NCI-H748 (cell line): ENCODE measurements around the gene RPH3AL.
"Not testable (repeated sequence)": the region's sequence is repeated elsewhere in the genome, so short reads cannot be mapped to it uniquely, and the experiment has no call there.

Experiments
- DNase-seq: peaks from one replicate; lab custom pipeline; 2025; ENCODE audit not compliant: unreplicated experiment; lab: John Stamatoyannopoulos, UW

The RPH3AL gene

DNA sequence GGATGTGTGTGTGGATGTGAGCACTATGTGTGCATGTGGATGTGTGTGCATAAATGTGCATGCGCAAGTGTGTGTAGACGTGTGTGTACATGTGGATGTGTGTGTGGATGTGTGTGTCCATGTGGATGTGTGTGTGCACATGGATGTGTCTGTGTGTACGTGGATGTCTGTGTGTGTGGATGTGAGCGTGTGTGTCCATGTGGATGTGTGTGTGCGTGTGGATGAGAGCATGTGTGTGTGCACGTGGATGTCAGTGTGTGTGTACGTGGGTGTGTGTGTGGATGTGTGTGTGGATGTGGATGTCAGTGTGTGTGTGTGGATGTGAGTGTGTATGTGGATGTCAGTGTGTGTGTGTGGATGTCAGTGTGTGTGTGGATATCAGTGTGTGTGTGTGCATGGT lies 107.6 kb downstream of the RPH3AL start:
- no peak for DNase-seq

DNA sequence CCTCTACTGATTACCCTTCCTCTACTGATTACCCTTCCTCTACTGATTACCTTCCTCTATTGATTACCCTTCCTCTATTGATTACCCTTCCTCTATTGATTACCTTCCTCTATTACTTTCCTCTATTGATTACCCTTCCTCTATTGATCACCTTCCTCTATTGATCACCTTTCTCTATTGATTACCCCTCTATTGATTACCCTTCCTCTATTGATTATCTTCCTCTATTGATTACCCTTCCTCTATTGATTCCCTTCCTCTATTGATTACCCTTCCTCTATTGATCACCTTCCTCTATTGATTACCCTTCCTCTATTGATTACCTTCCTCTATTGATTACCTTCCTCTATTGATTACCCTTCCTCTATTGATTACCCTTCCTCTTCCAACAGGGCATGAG lies 108.7 kb downstream of the RPH3AL start:
- not testable (repeated sequence) for DNase-seq

DNA sequence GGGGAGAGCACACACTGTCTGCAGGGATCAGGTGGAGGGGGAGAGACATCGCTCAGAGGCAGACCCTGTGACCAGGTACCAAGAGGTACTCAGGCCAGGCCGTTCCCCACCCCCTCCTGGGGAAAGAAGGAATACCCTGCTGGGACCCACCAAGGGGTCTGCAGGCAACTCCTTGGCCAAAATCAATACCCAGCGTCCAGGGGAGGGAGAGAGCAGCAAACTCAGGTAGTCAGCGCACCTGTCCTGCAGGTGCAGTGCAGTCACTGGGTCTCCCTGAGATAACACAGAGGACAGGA lies 113.7 kb downstream of the RPH3AL start:
- no peak for DNase-seq

DNA sequence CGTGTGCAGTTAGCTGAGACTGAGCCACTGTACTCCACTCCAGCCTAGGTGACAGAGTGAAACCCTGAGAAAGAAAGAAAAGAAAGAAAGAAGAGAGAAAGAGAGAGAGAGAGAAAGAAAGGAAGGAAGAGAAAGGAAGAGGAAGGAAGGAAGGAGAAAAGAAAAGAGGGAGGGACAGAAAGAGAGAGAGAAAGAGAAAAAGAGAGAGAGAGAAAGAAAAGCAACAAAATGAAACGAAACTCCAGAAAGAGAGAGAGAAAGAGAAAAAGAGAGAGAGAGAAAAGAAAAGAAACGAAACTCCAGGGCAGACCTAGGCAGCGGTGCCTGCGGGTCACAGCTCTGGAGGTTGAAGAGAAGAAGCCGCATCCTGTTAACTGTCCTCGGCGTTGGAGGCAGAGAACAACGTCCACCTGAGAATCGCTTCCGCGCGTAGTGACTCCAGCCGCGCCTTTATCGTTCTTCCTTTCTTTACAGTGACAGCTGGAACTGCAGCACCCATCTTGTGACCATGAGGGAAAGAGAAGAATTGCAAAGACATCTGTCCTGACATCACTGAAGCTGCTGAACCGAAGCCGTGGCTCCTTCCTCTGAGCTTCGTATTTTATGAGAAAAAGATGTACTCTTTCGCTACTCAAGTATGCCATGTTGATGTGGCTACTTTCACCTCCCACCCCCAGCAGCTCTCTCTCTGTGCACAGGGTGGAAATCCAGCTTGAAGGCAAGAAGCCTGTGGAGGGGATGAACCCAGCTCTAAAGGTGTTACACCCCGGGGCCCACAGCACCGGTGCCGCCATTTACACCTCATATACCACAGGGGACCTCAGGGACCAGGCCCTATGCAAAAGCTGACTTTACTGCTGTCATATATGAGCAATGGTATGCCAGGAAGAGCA lies 114.3 kb downstream of the RPH3AL start:
- no peak for DNase-seq

DNA sequence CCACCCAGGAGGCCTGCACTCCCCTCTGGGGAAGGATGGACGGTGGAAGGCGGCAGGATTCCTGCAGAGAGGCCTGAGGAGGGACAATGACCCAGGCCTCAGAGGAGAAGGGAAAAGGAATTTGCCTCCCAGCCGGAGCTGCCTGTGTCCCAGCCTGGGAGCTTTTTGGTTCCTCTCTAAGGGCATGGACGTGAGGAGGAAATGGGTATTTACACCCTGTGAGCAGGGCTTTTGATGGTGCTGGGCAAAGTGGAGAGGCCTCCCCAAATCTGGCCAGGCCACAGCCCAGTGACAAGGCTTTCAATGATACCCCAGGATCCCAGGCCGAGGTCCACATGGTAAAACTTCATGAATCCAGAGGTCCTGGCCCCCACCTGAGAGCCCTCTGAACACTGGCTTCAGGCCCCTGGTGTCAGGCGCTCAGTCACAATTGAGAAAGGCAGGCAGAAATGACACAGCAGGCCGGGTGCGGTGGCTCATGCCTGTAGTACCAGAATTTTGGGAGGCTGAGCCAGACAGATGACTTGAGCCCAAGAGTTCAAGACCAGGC lies 115.1 kb downstream of the RPH3AL start:
- no peak for DNase-seq

DNA sequence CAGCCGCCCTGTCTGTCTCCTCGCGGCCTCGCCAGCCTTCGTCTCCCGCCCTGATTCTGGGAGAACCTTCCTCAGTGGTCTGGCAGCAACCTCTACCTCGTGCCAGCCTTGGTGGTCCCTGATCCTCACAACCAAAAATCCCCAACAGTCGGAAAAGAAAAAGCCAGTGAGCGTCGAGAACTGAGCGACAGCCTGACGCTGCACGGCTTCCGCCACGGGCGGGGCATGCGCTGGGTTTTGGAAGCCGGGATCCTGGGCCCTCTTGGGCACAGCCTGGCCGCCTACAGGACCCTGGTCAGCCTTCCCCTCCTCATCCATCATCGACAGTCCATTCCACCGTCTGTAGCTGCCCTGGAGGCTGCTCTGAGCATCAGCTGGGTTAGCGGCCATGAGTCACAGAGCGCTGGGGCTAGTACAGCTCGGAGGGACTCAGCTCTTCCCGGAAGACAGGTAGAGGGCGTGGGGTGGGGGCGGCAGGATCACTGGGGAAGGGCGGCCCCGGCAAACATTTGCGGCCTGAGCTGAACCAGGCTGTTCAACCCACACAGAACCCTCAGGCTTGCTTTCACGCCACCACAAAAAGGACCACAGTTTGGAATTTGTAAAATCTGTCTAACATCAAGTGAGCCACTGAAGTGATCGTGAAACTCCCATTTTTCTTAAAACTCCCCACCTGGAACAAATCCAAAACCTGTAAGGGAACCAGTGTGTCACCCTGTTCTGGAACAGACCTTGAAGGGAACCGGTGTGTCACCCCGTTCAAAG lies 115.8 kb downstream of the RPH3AL start:
- DNase-seq: no peak

DNA sequence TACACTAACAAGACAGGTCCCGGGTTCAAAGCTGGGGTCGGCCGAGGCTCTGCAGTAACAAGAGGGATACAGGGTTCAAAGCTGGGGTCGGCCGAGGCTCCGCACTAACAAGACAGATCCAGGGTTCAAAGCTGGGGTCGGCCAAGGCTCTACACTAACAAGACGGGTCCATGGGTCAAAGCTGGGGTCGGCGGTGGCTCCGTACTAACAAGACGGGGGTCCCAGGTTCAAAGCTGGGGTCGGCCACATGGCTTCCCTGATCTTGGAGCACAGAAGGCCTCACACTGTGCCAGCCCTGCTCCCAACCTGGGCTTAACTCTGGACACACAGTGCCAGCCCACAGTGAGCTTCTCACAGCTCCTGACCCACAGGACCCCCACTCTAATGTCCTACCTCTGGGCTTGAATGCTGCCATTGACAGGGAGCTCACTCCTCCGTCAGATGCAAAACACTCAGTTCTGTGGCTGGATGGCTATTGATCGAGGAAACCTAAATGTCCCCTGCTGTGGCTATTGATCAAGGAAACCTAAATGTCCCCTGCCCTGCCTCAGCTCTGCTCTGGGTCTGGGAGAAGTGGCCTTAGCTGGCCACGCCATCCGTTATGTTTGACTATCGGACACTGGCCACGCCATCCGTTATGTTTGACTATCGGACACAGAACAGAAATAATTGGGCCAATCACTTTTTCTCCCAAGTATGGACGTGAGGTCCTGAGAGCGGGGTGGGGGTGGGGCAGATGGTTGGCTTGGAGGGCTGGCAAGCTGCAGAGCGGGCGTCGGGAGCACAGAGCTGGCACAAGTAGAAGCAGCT lies 116.6 kb downstream of the RPH3AL start:
- no peak for DNase-seq

DNA sequence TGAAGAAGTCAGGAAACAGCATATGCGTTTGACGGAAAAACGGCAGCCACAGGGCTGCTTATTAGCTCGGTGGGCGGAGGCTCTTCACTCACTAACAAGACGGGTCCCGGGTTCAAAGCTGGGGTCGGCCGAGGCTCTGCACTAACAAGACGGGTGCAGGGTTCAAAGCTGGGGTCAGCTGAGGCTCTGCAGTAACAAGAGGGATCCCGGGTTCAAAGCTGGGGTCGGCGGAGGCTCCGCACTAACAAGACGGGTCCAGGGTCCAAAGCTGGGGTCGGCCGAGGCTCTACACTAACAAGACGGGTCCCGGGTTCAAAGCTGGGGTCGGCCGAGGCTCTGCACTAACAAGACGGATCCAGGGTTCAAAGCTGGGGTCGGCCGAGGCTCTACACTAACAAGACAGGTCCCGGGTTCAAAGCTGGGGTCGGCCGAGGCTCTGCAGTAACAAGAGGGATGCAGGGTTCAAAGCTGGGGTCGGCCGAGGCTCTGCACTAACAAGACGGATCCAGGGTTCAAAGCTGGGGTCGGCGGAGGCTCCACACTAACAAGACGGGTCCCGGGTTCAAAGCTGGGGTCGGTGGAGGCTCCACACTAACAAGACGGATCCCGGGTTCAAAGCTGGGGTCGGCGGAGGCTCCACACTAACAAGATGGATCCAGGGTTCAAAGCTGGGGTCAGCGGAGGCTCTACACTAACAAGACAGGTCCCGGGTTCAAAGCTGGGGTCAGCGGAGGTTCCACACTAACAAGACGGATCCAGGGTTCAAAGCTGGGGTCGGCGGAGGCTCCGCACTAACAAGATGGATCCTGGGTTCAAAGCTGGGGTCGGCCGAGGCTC lies 117.4 kb downstream of the RPH3AL start:
- DNase-seq: not testable (repeated sequence)

DNA sequence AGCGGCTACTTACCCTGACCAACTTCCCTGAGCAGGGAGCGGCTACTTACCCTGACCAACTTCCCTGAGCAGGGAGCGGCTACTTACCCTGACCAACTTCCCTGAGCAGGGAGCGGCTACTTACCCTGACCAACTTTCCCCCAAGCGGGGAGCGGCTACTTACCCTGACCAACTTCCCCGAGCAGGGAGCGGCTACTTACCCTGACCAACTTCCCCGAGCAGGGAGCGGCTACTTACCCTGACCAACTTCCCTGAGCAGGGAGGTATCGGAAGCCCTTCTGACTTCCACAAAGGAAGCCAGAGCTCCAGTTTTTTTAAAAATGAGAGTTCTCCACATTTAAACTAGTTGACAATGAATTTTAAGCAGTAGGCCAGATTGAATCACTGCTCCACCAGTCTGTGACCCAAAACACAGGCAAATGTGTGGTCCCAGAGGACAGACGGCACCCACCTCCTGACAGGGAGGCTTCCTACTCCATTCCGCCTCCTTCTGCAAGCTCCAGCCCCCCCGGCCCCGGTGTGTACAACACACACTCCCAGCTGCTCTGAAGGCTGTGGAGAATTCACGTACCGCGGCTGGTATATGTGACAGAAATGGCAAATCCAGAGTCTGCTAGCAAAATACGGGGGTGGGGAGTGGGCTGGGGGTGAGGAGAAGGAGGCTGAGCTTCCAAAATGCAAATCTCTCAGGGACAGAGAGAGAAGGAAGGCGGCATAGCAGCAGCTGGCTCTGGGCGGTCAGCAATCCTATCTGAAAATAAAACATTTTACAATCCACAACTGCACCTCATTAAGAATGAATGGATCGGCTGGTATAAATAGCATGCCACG lies 118.2 kb downstream of the RPH3AL start:
- DNase-seq: not testable (repeated sequence)

DNA sequence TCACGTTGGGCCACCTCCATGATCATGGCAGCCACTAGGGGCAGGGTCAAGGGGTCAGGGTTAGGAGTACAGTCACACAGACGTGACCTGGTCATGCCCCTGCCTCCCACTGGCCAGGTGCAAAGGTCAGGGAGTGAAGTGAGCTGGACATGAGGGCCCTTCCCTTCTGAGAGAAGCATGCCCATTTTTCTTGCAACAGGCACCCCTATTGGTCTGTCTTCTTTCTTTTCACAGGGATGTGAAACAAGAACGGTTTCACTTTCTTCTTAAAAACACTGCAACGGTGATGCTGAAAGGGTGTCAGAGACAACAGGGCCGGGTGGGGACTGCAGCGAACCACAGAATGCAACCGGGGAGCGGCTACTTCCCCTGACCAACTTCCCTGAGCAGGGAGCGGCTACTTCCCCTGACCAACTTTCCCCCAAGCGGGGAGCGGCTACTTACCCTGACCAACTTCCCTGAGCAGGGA lies 119.1 kb downstream of the RPH3AL start:
- no peak for DNase-seq

DNA sequence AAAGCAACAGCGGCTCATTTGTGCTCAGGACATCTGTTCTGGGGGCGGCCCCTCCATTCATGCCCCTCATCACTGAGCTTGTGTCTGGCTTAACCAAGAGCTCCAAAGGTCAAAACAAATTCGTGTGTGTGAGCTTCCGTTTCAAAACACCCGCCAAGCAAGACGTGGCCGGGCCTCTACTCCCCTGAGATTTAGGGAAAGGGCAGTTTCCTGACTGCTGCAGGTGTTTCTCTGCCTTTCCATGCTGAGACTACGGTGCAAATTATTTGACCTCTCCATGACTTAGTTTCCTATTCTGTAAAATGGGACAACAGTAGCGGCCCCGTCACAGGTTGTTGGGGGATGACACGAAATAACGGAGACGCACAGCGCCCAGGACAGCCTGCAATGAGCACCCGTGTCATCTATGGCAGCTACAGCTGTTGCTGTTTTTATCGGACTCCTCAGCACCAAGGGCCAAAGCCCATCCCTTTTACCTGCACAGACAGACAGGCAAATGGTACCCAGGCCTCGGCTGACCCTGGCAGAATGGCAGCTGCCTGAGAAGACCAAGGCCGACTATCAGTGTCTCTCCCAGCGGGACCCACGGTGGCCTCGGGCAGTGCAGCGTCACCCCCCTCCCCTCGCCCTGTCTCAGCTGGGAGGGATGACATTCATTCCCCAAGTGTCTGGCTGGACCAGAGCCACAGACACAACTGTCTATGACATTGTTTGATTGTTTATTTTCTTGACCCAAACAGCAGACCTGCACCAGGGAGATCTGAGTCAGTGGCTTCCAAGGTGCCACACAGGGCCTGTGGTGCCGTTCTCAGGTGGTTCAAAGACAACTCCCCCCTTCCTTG lies 120.4 kb downstream of the RPH3AL start:
- DNase-seq: no peak

DNA sequence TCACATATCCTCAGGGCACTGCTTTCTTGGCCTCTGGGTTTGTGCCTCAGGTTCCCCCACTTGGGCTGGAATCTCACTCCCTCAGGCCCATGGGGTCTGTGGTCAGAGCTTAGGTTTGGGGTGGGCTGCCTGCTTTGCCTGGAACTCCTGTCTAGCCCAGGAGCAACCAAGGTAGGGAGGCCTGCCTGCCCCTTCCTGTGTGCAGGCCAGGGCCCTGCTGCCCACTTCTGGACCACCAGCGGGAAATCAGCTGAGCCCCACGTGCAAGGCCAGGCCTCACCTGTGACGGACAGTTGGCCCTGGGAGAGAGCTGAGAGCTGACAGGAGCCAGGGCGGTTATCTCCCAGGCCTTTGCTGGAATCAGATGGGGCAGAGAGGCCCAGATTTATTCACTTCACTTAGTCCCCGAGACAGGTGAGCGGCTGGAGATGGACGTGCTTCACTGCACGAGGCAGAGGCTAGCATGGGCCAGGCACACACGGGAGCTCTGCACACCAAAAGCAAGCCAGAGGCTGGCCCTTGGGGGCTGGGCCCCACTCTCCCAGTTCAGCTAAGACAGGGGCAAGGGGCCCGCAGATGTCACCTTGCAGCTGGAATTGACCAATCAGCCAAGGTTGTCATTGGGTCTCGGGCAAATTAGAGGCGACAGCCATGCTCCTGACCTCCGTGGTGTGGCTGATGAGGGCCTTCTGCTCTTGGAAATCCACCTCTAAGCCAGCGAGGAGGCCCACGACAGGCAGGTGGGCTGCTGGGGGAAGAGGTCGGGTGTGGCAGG lies 121.2 kb downstream of the RPH3AL start:
- DNase-seq: no peak

DNA sequence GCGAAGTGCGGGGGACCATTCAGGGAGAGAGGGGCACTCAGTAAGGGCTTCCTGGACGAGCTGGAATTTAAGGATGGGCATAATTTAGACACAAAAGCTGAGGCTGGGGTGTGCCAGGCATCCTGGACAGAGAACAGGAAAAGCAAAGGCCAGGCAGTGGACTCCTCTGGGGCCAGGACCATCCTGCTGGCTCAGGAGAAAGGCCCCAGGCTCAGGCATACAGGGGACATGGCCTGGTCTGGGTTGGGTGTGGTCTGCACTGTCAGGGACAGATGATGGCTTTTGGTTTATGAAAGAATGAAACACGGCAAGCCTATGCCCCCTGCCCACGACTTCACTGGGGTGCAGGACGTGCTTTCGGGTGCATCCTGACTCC lies 122.2 kb downstream of the RPH3AL start:
- DNase-seq: no peak

DNA sequence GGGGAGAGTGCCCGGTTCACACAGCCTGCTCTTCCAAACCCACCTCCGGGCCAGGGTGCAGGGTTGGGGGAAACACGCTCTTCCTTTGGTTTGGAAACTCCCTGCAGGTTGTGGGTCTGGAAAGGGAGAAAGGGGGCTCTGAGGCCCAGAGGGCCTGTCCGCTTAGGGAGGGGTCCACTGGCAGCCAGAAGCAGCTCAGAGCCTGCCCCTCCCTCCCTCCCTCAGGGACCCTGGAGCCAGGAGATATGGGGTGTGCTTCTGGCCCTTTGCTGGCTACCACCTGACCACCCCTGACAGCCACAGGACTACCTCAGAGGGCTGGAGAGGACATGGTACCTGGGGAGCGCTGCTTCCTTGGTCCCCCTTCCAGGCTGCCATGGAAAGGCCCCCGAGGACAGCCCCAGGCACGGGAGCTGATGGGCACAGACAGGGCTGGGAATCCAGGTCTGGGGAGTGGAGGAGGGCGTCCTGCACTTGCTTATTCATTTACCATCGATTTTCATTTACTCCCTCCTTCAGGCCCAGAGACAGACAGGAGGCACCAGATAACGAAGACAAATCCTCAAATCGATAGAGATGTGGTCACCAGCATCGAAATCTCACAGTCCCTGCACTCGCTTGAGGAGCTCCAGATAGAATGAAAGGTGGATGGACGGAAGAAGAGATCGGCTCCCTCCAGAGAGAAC lies 122.8 kb downstream of the RPH3AL start:
- DNase-seq: no peak

DNA sequence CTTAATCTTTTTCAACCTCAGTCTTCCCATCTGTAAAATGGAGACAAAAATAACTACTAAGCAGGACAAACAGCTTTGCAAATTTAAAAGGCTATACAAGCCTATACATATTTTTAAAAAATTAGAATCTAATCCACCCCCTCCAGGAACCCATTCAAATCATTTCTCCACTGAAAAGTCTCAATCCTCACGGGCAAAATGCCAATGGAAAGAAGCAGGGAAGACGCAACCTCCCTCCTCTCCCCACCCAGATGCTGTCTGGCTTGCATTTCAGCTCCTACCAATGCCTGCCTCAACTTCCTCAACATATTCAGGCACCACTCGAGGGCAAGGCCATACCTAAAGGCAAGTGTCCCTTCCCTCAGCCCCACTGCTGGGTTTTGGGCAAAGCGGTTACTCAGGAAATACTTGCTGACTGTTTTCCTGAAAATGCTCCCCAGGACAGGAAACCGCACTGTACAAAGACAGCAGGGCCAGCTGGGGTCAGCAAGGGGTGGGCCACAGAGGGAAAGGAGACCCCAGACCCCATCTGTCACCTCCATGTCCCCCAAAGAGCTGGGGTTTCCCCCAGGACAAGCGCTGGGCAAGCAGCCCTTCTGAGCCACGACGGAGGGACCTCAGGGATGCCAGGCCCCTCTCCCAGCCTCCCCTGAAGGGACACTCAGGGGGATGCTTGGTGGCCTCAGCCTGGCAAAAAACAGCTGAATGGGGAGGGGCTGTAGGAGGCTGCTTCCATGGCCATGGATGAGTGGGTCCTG lies 123.5 kb downstream of the RPH3AL start:
- no peak for DNase-seq

DNA sequence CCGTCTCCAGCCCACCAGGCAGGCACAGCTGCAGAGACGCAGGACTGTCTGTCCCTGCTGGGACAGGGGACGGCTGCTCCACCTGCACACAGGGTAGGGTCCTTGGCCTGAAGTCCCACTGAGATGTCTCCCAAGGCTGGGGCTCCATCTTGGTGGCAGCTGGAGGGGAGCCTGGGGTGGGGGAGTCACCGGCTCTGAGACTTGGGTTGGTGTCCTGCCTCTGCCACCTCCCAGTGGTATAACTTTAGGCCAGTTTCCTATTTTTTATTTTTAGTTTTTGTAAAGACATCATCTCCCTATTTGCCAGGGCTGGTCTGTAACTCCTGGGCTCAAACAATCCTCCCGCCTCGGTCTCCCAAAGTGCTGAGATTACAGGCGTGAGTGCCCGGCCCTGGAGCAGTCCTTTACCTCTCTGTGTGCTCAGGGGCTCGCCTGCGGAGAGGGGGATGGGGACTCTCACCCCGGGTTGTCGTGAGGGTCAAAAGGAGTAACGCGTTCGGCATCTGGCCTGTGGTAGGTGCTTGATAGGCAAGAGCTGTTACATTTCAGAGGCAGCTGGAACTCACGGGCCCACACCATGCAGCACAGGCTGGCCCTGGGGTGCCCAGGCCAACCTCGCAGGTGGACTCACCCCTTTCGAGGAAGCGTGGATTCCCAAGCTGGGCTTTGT lies 124.5 kb downstream of the RPH3AL start:
- no peak for DNase-seq
